ENCODE data around the gene POLR2A.

DNA sequence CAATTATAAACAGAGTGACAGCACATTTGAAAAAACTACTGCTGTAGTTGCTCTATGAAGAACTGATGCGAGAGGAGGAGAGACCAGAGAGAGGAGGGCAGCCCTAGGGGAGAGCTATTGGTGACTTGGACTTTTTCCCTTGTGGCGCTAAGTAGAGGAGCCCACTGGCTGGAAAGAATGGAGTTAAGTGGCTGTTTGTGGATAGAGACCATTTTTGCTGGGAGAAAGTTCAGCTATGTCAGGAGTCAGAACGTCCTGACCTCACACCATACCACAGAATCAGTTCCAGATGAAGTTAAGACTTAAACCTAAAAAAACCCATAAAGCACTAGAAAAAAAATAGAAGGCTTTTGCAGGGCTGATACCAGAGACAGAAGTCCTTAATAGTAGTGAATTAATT is 2.0 kb downstream of the POLR2A start:
- no peak for TF ChIP-seq CTCF (IDR thresholded peaks at IDR 0.05)
- no peak for TF ChIP-seq EZH2 (IDR thresholded peaks at IDR 0.05)

All from neural progenitor cell (in vitro differentiated cells).